Bronchial epithelial cell (primary cell): ENCODE results near the gene SMYD2. TPM values are rescaled to one million over a fixed set of nuclear protein-coding genes. Genes with fewer than 3 reads are reported as not detected.

ENCODE experiments used
- DNase-seq: peaks from one replicate; pipeline ENCODE4 v3.0.0-alpha.2; 2010; ENCODE audit warnings: low read depth
- FAIRE-seq: peaks from 2 replicates; lab custom pipeline; 2011; peaks lifted over from hg19 to GRCh38; lab: Jason Lieb, UNC
- H3K27me3 ChIP-seq: 2 replicates; pipeline ENCODE4 v1.5.1; 2011; ENCODE audit warnings: low read length; ENCODE audit not compliant: control insufficient read depth, insufficient read depth
- H3K36me3 ChIP-seq: 2 replicates; pipeline ENCODE4 v1.5.1; 2011; ENCODE audit warnings: low read length; ENCODE audit not compliant: control insufficient read depth, insufficient read depth
- H3K4me3 ChIP-seq: 2 replicates; pipeline ENCODE4 v1.5.1; 2011; ENCODE audit warnings: mild to moderate bottlenecking, low read depth, low read length, control low read depth
- CTCF ChIP-seq: IDR thresholded peaks from 2 replicates; pipeline ENCODE4 v1.5.1; 2011; ENCODE audit warnings: mild to moderate bottlenecking, moderate library complexity, low read length, control low read depth, inconsistent platforms; ENCODE audit not compliant: insufficient read depth, severe bottlenecking
- total RNA-seq: library from RNA; depleted of rRNA; stranded (reverse); fragments of >200 nt; gene quantifications from 2 replicates; pipeline ENCODE4 v1.2.1, GENCODE V29; 2014

The SMYD2 gene
- total RNA-seq, 1 donor from 2014 or later, result 58.4 TPM

GRCh38 chr1:214290424-214291037 lies 9.6 kb downstream of the SMYD2 start:
- FAIRE-seq (no peak), DNase-seq (no peak)
- Histone ChIP-seq H3K4me3 (no peak overlapping the region), H3K36me3 (no peaks in the 10 kb centered on the region), H3K27me3 (no peaks in the 10 kb centered on the region)
- no peak for TF ChIP-seq CTCF

- no peaks in the 10 kb centered on the region for H3K36me3 ChIP-seq
- FAIRE-seq (no peak), DNase-seq (peak; percentile 57)
- no peaks in the 10 kb centered on the region for H3K27me3 ChIP-seq
- TF ChIP-seq CTCF, result no peak
- no peak overlapping the region for H3K4me3 ChIP-seq
Measured at GRCh38 chr1:214292322-214292721, 11.4 kb downstream of the SMYD2 start.

- DNase-seq (no peak), FAIRE-seq (no peak)
- Histone ChIP-seq H3K27me3 (no peaks in the 10 kb centered on the region), H3K4me3 (no peak overlapping the region), H3K36me3 (no peaks in the 10 kb centered on the region)
- TF ChIP-seq CTCF, result no peak
Measured at GRCh38 chr1:214295934-214296333, 15.0 kb downstream of the SMYD2 start.

DNA sequence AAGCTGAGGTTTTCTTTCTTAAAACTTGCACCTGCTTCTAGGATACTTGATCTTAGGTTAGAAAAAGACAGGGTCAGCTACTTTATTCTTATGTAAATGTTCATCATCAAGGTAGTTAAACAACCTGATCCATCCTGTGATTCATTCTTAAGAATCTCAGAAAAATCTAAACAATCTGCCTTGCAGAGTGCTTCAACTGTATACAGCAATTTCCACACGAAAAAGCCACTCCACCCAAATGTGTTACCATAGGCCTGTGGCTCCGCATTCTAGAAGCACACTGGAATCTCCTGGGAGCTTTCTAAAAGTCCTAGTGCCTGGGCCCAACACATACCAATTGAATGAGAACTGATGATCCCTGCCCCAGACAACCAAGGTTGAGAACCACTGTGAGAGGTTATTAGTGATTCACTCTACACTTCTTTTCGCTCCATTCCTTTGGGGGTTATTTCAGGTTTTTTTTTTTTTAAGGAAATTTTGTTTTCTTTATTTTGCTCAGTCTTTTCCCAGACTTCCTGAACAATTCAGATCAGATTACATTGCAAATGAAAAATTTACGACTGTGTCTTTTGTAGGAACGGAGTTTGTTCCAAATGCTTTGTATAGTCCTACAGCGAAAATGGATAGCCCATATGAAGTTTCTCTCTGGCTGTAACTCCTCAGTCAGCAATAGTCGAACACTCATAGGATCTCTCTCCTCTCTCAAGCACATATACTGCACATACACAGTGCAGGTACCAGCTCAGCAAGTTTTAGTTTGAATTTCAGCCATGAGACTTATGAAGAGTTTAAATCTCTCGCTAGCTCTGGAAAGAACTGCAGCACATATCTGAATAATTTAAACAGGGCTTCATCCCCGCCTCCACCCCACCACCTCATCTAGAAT lies 16.1 kb downstream of the SMYD2 start:
- H3K4me3 ChIP-seq, result no peak overlapping the region
- no peaks in the 10 kb centered on the region for H3K36me3 ChIP-seq
- TF ChIP-seq CTCF, result no peak
- DNase-seq, result peak; percentile 70
- H3K27me3 ChIP-seq, result no peaks in the 10 kb centered on the region
- FAIRE-seq, result no peak

GRCh38 chr1:214300149-214300780 lies 19.3 kb downstream of the SMYD2 start:
- no peak for TF ChIP-seq CTCF
- Histone ChIP-seq H3K4me3 (no peak overlapping the region), H3K36me3 (no peaks in the 10 kb centered on the region), H3K27me3 (no peaks in the 10 kb centered on the region)
- DNase-seq, result no peak
- FAIRE-seq, result no peak
